Loucy (cell line): ENCODE data around the gene RTN4.

Experiments used
- EZH2phosphoT487 ChIP-seq: fragments of 200-600 bp; IDR thresholded peaks from 2 replicates; pipeline ENCODE4 v1.6.1; 2018; ENCODE audit warnings: antibody characterized with exemption, mild to moderate bottlenecking, moderate library complexity, borderline replicate concordance
- TF ChIP-seq, protein P1 (sequence below): fragments of 200-600 bp; sonication (generic); conservative IDR thresholded peaks from 2 replicates; pipeline ENCODE4 v1.5.1; 2014; ENCODE audit warnings: mild to moderate bottlenecking, antibody characterized with exemption, low read length

DNA sequence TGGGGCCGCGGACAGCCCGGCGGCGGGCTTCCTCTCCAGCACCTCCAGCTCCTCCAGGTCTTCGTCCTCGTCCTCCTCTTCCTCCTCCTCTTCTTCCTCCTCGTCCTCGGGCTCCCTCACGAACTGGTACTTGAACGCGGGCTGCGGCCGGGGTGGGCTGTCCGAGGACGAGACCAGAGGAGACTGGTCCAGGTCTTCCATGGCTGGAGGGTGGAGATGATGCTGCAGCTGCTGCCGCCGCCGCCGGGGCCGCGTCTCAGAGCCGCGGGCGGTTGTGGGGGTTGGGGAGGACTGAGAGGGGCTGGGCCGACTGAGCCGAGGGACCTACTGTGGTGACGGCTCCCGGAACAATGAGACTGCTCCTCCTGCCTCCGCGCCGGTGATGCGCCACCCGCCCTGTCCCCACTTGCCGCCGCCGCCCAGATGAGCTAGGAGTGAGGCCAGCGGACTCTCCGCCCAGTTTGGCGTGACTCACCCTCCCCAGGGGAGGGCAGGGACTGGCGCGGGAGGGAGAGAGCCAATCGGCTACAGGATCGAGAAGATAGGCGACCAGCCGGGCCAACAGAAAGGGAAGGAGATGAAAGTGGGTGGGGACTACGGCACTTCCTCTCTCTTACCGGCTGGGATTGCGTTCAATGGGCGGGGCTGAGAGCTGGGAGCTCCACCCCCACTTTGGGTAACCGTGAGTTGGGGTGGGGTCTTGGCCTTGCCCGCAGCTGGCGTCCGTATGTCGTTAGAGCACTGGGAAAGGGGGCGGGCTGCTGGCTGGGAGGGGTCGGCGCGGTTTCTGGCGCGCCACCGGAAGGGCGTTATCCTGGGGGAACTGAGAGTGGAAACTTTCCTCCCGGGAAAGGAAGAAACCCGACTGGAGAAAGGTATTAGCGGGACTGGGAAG, at the start of gene RTN4:
- TF ChIP-seq, protein P1, sequence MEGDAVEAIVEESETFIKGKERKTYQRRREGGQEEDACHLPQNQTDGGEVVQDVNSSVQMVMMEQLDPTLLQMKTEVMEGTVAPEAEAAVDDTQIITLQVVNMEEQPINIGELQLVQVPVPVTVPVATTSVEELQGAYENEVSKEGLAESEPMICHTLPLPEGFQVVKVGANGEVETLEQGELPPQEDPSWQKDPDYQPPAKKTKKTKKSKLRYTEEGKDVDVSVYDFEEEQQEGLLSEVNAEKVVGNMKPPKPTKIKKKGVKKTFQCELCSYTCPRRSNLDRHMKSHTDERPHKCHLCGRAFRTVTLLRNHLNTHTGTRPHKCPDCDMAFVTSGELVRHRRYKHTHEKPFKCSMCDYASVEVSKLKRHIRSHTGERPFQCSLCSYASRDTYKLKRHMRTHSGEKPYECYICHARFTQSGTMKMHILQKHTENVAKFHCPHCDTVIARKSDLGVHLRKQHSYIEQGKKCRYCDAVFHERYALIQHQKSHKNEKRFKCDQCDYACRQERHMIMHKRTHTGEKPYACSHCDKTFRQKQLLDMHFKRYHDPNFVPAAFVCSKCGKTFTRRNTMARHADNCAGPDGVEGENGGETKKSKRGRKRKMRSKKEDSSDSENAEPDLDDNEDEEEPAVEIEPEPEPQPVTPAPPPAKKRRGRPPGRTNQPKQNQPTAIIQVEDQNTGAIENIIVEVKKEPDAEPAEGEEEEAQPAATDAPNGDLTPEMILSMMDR = no peak
- no peak for TF ChIP-seq EZH2phosphoT487
